DOHH2 (cell line): ENCODE data around the gene SLC17A9.
A peak's percentile ranks its signal among the peaks of the same experiment; 100 is the strongest.

Source experiments
- H3F3A ChIP-seq: fragments of 200-600 bp; sonication (generic), shearing (Covaris generic); 2 replicates; pipeline ENCODE4 v1.6.0; 2016; ENCODE audit warnings: antibody characterized with exemption, mild to moderate bottlenecking; ENCODE audit not compliant: control insufficient read depth, insufficient read depth
- H3K27ac ChIP-seq: fragments of 200-600 bp; sonication (generic); 2 replicates; pipeline ENCODE4 v1.5.1; 2014; ENCODE audit warnings: low read depth, mild to moderate bottlenecking, low read length, moderate library complexity
- H3K27me3 ChIP-seq: fragments of 200-600 bp; sonication (generic); 2 replicates; pipeline ENCODE4 v1.6.1; 2014; ENCODE audit warnings: mild to moderate bottlenecking, low read length, mixed read lengths; ENCODE audit not compliant: control insufficient read depth
- H3K36me3 ChIP-seq: fragments of 200-600 bp; sonication (generic); 2 replicates; pipeline ENCODE4 v1.6.1; 2014; ENCODE audit warnings: mild to moderate bottlenecking, low read length, moderate library complexity, mixed read lengths; ENCODE audit not compliant: control insufficient read depth
- H3K4me1 ChIP-seq: fragments of 200-600 bp; sonication (generic); 2 replicates; pipeline ENCODE4 v1.6.1; 2014; ENCODE audit warnings: mild to moderate bottlenecking, low read length, mixed read lengths; ENCODE audit not compliant: control insufficient read depth
- H3K4me2 ChIP-seq: fragments of 200-600 bp; sonication (generic); 2 replicates; pipeline ENCODE4 v1.6.0; 2014; ENCODE audit warnings: mild to moderate bottlenecking, low read length, moderate library complexity
- H3K4me3 ChIP-seq: fragments of 200-600 bp; sonication (generic); 2 replicates; pipeline ENCODE4 v1.5.1; 2014; ENCODE audit warnings: mild to moderate bottlenecking, low read length, mixed read lengths
- H3K79me2 ChIP-seq: fragments of 200-600 bp; sonication (generic); 2 replicates; pipeline ENCODE4 v1.6.1; 2014; ENCODE audit warnings: mild to moderate bottlenecking, low read length, mixed read lengths; ENCODE audit not compliant: control insufficient read depth
- H3K9me2 ChIP-seq: fragments of 200-600 bp; sonication (generic); replicated peaks from 2 replicates; pipeline ENCODE4 v1.6.1; 2014; ENCODE audit warnings: mild to moderate bottlenecking, low read length, mixed read lengths; ENCODE audit not compliant: control insufficient read depth
- H3K9me3 ChIP-seq: fragments of 200-600 bp; sonication (generic); 2 replicates; pipeline ENCODE4 v1.6.1; 2014; ENCODE audit warnings: antibody characterized with exemption, low read length, mixed read lengths; ENCODE audit not compliant: control insufficient read depth, insufficient read depth
- H4K20me1 ChIP-seq: fragments of 200-600 bp; sonication (generic); 2 replicates; pipeline ENCODE4 v1.6.0; 2014; ENCODE audit warnings: low read depth, mild to moderate bottlenecking, antibody characterized with exemption, low read length, moderate library complexity; ENCODE audit not compliant: control insufficient read depth, insufficient read depth
- CTCF ChIP-seq: fragments of 200-600 bp; sonication (generic); IDR thresholded peaks from one replicate; pipeline ENCODE4 v1.5.1; 2014; ENCODE audit warnings: antibody characterized with exemption, mild to moderate bottlenecking, low read depth, low read length; ENCODE audit not compliant: poor library complexity, severe bottlenecking
- EZH2phosphoT487 ChIP-seq: fragments of 200-600 bp; sonication (generic); IDR thresholded peaks from 2 replicates; pipeline ENCODE4 v1.6.1; 2017; ENCODE audit warnings: borderline replicate concordance, mild to moderate bottlenecking, antibody characterized with exemption, low read length, moderate library complexity, mixed read lengths

SLC17A9 gene

GRCh38 chr20:62928246-62928939 is 24.1 kb upstream of the SLC17A9 start:
- H3F3A ChIP-seq, result peaks cover 22% of the 10 kb centered on the region
- H3K4me1 ChIP-seq, result peaks cover 80% of the 10 kb centered on the region
- peak overlapping the region; percentile 88 for H3K4me3 ChIP-seq
- H3K4me2 ChIP-seq, result peak overlapping the region; percentile 98
- peaks cover 99% of the 10 kb centered on the region for H3K79me2 ChIP-seq
- H3K9me2 ChIP-seq, result no peaks in the 10 kb centered on the region
- peaks cover 40% of the 10 kb centered on the region for H3K36me3 ChIP-seq
- H4K20me1 ChIP-seq, result peaks cover 20% of the 10 kb centered on the region
- TF ChIP-seq EZH2phosphoT487, result no peak
- TF ChIP-seq CTCF, result no peak
- H3K27ac ChIP-seq, result peak overlapping the region; percentile 61
- H3K9me3 ChIP-seq, result no peaks in the 10 kb centered on the region
- no peaks in the 10 kb centered on the region for H3K27me3 ChIP-seq

- Histone ChIP-seq H3K9me2 (no peaks in the 10 kb centered on the region), H3K9me3 (no peaks in the 10 kb centered on the region), H3K27ac (peak overlapping the region; percentile 61), H3K4me2 (peak overlapping the region; percentile 98), H3K27me3 (no peaks in the 10 kb centered on the region), H3K79me2 (peaks cover 99% of the 10 kb centered on the region), H3K4me3 (peak overlapping the region; percentile 88), H4K20me1 (peaks cover 15% of the 10 kb centered on the region; the same call in 1 of the 2 replicates), H3K36me3 (peaks cover 44% of the 10 kb centered on the region), H3F3A (peaks cover 22% of the 10 kb centered on the region), H3K4me1 (peaks cover 80% of the 10 kb centered on the region)
- TF ChIP-seq EZH2phosphoT487 (no peak), CTCF (no peak)
These were observed 23.4 kb upstream of the SLC17A9 start for GRCh38 chr20:62929051-62929538.

- Histone ChIP-seq H3K4me1 (peaks cover 91% of the 10 kb centered on the region), H3F3A (peaks cover 22% of the 10 kb centered on the region), H3K27ac (peak overlapping the region; percentile 16), H3K27me3 (no peaks in the 10 kb centered on the region), H3K36me3 (peaks cover 49% of the 10 kb centered on the region), H3K4me2 (peak overlapping the region; percentile 98), H3K4me3 (no peak overlapping the region), H3K9me2 (no peaks in the 10 kb centered on the region), H4K20me1 (peaks cover 13% of the 10 kb centered on the region; the same call in 1 of the 2 replicates), H3K9me3 (no peaks in the 10 kb centered on the region), H3K79me2 (peaks cover 100% of the 10 kb centered on the region)
- TF ChIP-seq EZH2phosphoT487, result no peak
- no peak for TF ChIP-seq CTCF
These were observed 21.0 kb upstream of the SLC17A9 start for GRCh38 chr20:62931464-62931863.
